DND-41 (cell line): Measurements from ENCODE around the gene ADGRG6.
"Not testable (repeated sequence)": the region's sequence is repeated elsewhere in the genome, so short reads cannot be mapped to it uniquely, and the experiment has no call there.

Experiments
- ATAC-seq: fragments of 200-7000 bp; cut with Tn5 transposase; 3 replicates; pipeline ENCODE4 v1.9.1; 2021; ENCODE audit warnings: low read depth; ENCODE audit not compliant: insufficient read depth
- DNase-seq: peaks from one replicate; pipeline ENCODE4 v3.0.0-alpha.2; 2020
- H2AFZ ChIP-seq: 2 replicates; pipeline ENCODE4 v1.6.0; 2012; ENCODE audit warnings: low read depth, low read length
- H3K27ac ChIP-seq: 2 replicates; pipeline ENCODE4 v1.5.1; 2012; ENCODE audit warnings: low read length, inconsistent platforms
- H3K27me3 ChIP-seq: fragments of 200-600 bp; sonication (generic); 2 replicates; pipeline ENCODE4 v1.6.0; 2012; ENCODE audit warnings: low read length, mild to moderate bottlenecking, inconsistent platforms; ENCODE audit not compliant: insufficient read depth, poor library complexity
- H3K36me3 ChIP-seq: 2 replicates; pipeline ENCODE4 v1.5.1; 2012; ENCODE audit warnings: low read length, inconsistent platforms; ENCODE audit not compliant: insufficient read depth
- H3K4me1 ChIP-seq: 2 replicates; pipeline ENCODE4 v1.5.1; 2012; ENCODE audit warnings: mild to moderate bottlenecking, low read length; ENCODE audit not compliant: insufficient read depth
- H3K4me2 ChIP-seq: 2 replicates; pipeline ENCODE4 v1.6.0; 2012; ENCODE audit warnings: mild to moderate bottlenecking, moderate library complexity, low read length, inconsistent platforms; ENCODE audit not compliant: insufficient read depth
- H3K4me3 ChIP-seq, 2 experiments: fragments of 200-600 bp in 1 of 2; shearing (Covaris generic) in 1 of 2; 2 replicates each; pipeline ENCODE4 v1.5.1; 2012 to 2016; ENCODE audit warnings: inconsistent platforms in 2 of 2, low read length in 2 of 2, mild to moderate bottlenecking in 2 of 2, low read depth in 1 of 2, moderate library complexity in 1 of 2
- H3K79me2 ChIP-seq: 2 replicates; pipeline ENCODE4 v1.6.0; 2012; ENCODE audit warnings: low read length, inconsistent platforms; ENCODE audit not compliant: insufficient read depth
- H3K9ac ChIP-seq: 2 replicates; pipeline ENCODE4 v1.6.0; 2012; ENCODE audit warnings: low read depth, mild to moderate bottlenecking, inconsistent platforms, low read length, moderate library complexity
- H3K9me3 ChIP-seq: 2 replicates; pipeline ENCODE4 v1.5.1; 2012; ENCODE audit warnings: low read length, moderate library complexity, mild to moderate bottlenecking, inconsistent platforms; ENCODE audit not compliant: insufficient read depth, severe bottlenecking
- H4K20me1 ChIP-seq: 2 replicates; pipeline ENCODE4 v1.6.0; 2012; ENCODE audit warnings: low read length; ENCODE audit not compliant: insufficient read depth
- EZH2 ChIP-seq: IDR thresholded peaks from 3 replicates; pipeline ENCODE4 v1.6.1; 2012; ENCODE audit warnings: borderline replicate concordance, low read depth, mild to moderate bottlenecking, moderate library complexity, low read length, inconsistent platforms; ENCODE audit not compliant: severe bottlenecking
- TF ChIP-seq, protein P1 (sequence below): IDR thresholded peaks from 2 replicates; pipeline ENCODE4 v1.5.1; 2012; ENCODE audit warnings: borderline replicate concordance, low read length, moderate library complexity, mild to moderate bottlenecking; ENCODE audit not compliant: poor library complexity, severe bottlenecking; ENCODE audit errors: extremely low read depth

ADGRG6 gene

DNA sequence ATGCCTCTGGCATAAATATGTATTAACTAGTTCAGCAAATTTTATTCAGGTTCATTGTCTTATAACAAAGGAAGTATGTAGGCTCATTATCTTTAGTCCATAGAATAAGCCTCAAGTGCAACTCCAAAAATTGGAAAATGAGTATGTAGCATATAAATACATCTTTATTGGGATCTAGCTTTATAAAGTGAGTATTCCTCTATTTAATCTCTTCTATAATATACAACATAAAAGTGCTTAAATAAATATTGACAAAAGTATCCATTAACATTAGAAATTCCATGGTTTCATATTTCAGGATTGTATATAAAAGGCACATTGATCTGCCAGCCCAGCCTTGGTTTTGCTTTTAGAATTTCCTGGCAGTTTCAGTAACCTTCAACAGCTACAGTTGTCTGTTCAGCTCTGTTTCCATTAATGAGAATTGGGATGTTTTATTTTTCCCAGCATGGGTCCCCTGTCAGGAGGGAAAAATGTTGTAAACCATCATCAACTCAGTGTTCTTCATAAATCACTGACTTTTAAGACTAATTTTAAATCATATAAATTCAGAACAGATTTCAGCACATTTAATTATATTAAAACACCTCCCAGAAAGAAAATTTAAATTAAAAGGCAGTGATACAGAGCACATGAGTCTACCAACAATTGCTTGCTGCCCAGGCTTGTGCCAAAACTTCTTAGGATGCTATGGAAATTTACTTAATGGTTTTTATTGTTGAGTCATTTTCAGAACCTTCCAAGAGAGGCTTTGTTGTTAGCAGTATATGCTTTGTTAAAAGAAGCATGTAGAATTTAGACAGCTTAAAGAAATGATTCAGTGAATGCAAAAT lies 119.7 kb downstream of the ADGRG6 start:
- H3K4me3 ChIP-seq: no peak overlapping the region
- H3K79me2 ChIP-seq: no peaks in the 10 kb centered on the region
- no peaks in the 10 kb centered on the region for H3K27me3 ChIP-seq
- TF ChIP-seq, protein P1, sequence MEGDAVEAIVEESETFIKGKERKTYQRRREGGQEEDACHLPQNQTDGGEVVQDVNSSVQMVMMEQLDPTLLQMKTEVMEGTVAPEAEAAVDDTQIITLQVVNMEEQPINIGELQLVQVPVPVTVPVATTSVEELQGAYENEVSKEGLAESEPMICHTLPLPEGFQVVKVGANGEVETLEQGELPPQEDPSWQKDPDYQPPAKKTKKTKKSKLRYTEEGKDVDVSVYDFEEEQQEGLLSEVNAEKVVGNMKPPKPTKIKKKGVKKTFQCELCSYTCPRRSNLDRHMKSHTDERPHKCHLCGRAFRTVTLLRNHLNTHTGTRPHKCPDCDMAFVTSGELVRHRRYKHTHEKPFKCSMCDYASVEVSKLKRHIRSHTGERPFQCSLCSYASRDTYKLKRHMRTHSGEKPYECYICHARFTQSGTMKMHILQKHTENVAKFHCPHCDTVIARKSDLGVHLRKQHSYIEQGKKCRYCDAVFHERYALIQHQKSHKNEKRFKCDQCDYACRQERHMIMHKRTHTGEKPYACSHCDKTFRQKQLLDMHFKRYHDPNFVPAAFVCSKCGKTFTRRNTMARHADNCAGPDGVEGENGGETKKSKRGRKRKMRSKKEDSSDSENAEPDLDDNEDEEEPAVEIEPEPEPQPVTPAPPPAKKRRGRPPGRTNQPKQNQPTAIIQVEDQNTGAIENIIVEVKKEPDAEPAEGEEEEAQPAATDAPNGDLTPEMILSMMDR: no peak
- no peak for TF ChIP-seq EZH2
- no peak overlapping the region for H3K9ac ChIP-seq
- H3K36me3 ChIP-seq: no peaks in the 10 kb centered on the region
- no peaks in the 10 kb centered on the region for H4K20me1 ChIP-seq
- ATAC-seq (no peak), DNase-seq (no peak)
- H3K4me1 ChIP-seq: no peaks in the 10 kb centered on the region
- H3K27ac ChIP-seq: no peak overlapping the region
- no peak overlapping the region for H2AFZ ChIP-seq
- no peak overlapping the region for H3K4me2 ChIP-seq
- H3K9me3 ChIP-seq: no peaks in the 10 kb centered on the region

DNA sequence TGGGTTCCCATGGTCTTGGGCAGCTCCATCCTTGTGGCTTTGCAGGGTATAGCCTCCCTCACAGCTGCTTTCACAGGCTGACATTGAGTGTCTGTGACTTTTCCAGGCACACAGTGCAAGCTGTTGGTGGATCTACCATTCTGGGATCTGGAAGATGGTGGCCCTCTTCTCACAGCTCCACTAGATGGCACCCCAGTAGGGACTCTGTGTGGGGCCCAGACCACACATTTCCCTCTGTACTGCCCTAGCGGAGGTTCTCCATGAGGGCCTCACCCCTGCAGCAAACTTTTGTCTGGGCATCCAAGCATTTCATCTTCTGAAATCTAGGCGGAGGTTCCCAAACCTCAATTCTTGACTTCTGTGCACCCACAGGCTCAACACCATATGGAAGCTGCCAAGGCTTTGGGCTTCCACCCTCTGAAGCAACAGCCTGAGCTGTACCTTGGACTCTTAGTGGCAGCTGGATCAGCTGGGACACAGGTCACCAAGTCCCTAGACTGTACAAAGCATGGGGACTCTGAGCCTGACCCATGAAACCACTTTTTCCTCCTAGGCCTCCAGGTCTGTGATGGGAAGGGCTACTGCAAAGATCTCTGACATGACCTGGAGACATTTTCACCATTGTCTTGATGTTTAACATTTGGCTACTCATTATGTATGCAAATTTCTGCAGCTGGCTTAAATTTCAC lies 124.8 kb downstream of the ADGRG6 start:
- H3K9me3 ChIP-seq, H3K4me2 ChIP-seq, H3K79me2 ChIP-seq, H3K4me1 ChIP-seq, H3K27me3 ChIP-seq, H2AFZ ChIP-seq, H3K27ac ChIP-seq, H3K36me3 ChIP-seq, H3K4me3 ChIP-seq, H4K20me1 ChIP-seq, DNase-seq, H3K9ac ChIP-seq, ATAC-seq: not testable (repeated sequence)

DNA sequence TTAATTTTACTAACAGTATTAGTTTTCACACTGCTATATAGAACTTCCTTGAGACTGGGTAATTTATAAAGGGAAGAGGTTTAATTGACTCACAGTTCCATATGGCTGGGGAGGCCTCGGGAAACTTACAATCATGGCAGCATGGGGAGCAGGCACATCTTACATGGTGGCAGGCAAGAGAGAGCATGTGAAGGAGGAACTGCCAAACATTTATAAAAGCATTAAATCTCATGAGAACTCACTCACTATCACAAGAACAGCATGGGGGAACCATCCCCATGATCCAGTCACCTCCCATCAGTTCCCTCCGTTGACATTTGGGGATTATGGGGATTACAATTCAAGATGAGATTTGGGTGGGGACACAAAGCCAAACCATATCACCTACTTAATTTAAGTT lies 126.7 kb downstream of the ADGRG6 start:
- not testable (repeated sequence) for H4K20me1 ChIP-seq, H3K9me3 ChIP-seq, H3K4me2 ChIP-seq, H3K27me3 ChIP-seq, H3K4me3 ChIP-seq, H2AFZ ChIP-seq, DNase-seq, H3K9ac ChIP-seq, H3K79me2 ChIP-seq, ATAC-seq, H3K4me1 ChIP-seq, H3K27ac ChIP-seq, H3K36me3 ChIP-seq

DNA sequence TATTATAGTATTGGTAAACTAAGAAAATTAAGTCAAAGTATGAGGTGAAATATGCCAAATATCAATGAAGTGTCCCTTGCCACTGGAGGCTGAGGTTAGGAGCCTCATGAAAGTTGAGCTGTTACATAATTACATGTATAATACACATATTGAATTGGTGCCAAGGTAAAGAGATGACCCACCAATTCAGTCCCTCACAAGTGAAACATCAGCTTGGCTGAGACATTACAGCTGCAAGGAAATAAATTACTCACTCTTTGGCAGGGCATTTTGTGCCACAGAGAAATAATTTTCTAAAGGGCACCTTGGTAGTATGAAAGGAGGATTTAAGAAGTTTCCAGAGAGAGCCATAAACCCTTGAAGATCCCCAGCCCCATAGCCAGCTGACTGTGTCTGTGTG lies 127.4 kb downstream of the ADGRG6 start:
- Histone ChIP-seq H3K36me3 (no peaks in the 10 kb centered on the region), H3K4me1 (no peaks in the 10 kb centered on the region), H2AFZ (no peak overlapping the region), H3K27me3 (no peaks in the 10 kb centered on the region), H3K4me2 (no peak overlapping the region), H4K20me1 (no peaks in the 10 kb centered on the region), H3K27ac (no peak overlapping the region), H3K79me2 (no peaks in the 10 kb centered on the region), H3K4me3 (no peak overlapping the region), H3K9ac (no peak overlapping the region), H3K9me3 (peaks cover 3% of the 10 kb centered on the region)
- ATAC-seq: no peak
- no peak for TF ChIP-seq EZH2
- TF ChIP-seq, protein P1: no peak
- no peak for DNase-seq
